GM18951 (cell line): ENCODE results near the gene LTBP4.

Source experiments
- POLR2A ChIP-seq: IDR thresholded peaks from 4 replicates; pipeline ENCODE4 v1.6.1; 2011; ENCODE audit warnings: mild to moderate bottlenecking; ENCODE audit not compliant: insufficient read length, insufficient read depth; ENCODE audit errors: extremely low read depth
- in situ Hi-C: fragments of 300-500 bp; cut with MboI; formaldehyde crosslinking; loops from one replicate; pipeline ENCODE4 v1.12.0; 2022; ENCODE audit warnings: low sequenced_read_pairs, mixed read lengths, inconsistent platforms; ENCODE audit not compliant: unreplicated experiment

The LTBP4 gene

GRCh38 chr19:40596608-40597328 lies 4.4 kb upstream of the LTBP4 start:
- TF ChIP-seq POLR2A, result no peak
- in situ Hi-C loops, result no loop called here

- in situ Hi-C loops, result no loop called here
- TF ChIP-seq POLR2A, result no peak
These were observed 3.8 kb upstream of the LTBP4 start for GRCh38 chr19:40597329-40597838.

- no peak for TF ChIP-seq POLR2A
- in situ Hi-C loops, result no loop called here
These were observed 2.9 kb upstream of the LTBP4 start for GRCh38 chr19:40598121-40598917.

GRCh38 chr19:40598918-40599307 lies 2.3 kb upstream of the LTBP4 start:
- in situ Hi-C loops, result no loop called here
- TF ChIP-seq POLR2A, result no peak

- in situ Hi-C loops, result no loop called here
- no peak for TF ChIP-seq POLR2A
These were observed 1.8 kb upstream of the LTBP4 start for GRCh38 chr19:40599331-40599901.

GRCh38 chr19:40599902-40600569 lies 1.1 kb upstream of the LTBP4 start:
- in situ Hi-C loops, result no loop called here
- no peak for TF ChIP-seq POLR2A

- TF ChIP-seq POLR2A, result no peak
- in situ Hi-C loops, result no loop called here
These were observed 517 bp upstream of the LTBP4 start for GRCh38 chr19:40600570-40601133.

- in situ Hi-C loops, result no loop called here
- no peak for TF ChIP-seq POLR2A
These were observed 1.9 kb downstream of the LTBP4 start for GRCh38 chr19:40603071-40603388.

GRCh38 chr19:40603389-40604170 lies 2.4 kb downstream of the LTBP4 start:
- peak; percentile 34 for TF ChIP-seq POLR2A
- in situ Hi-C loops, result no loop called here

GRCh38 chr19:40604171-40604646 lies 3.0 kb downstream of the LTBP4 start:
- TF ChIP-seq POLR2A, result no peak
- in situ Hi-C loops, result no loop called here

- TF ChIP-seq POLR2A, result no peak
- in situ Hi-C loops, result no loop called here
These were observed 3.6 kb downstream of the LTBP4 start for GRCh38 chr19:40604647-40605215.
